ENCODE measurements around the gene SNRPB2.

- TF ChIP-seq, protein P1, sequence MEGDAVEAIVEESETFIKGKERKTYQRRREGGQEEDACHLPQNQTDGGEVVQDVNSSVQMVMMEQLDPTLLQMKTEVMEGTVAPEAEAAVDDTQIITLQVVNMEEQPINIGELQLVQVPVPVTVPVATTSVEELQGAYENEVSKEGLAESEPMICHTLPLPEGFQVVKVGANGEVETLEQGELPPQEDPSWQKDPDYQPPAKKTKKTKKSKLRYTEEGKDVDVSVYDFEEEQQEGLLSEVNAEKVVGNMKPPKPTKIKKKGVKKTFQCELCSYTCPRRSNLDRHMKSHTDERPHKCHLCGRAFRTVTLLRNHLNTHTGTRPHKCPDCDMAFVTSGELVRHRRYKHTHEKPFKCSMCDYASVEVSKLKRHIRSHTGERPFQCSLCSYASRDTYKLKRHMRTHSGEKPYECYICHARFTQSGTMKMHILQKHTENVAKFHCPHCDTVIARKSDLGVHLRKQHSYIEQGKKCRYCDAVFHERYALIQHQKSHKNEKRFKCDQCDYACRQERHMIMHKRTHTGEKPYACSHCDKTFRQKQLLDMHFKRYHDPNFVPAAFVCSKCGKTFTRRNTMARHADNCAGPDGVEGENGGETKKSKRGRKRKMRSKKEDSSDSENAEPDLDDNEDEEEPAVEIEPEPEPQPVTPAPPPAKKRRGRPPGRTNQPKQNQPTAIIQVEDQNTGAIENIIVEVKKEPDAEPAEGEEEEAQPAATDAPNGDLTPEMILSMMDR (conservative IDR thresholded peaks at IDR 0.05 in 1 of 2, IDR thresholded peaks at IDR 0.05 in 1 of 2; ENCODE audit: extremely low read depth in 1 of 2, insufficient read depth in 1 of 2, low read depth in 1 of 2, low read length in 2 of 2) = no peak
- no peak for TF ChIP-seq EZH2 (IDR thresholded peaks at IDR 0.05; ENCODE audit: borderline replicate concordance, low read length)
Measured at GRCh38 chr20:16695628-16696027, 34.2 kb upstream of the SNRPB2 start.
